Measurements from ENCODE around the gene FBLN1.

Gene FBLN1

GRCh38 chr22:45572444-45572843 lies 69.8 kb downstream of the FBLN1 start:
- no peak for DNase-seq

GRCh38 chr22:45574069-45574703 lies 71.5 kb downstream of the FBLN1 start:
- no peak for DNase-seq

GRCh38 chr22:45575173-45575572 lies 72.5 kb downstream of the FBLN1 start:
- DNase-seq = no peak

DNA sequence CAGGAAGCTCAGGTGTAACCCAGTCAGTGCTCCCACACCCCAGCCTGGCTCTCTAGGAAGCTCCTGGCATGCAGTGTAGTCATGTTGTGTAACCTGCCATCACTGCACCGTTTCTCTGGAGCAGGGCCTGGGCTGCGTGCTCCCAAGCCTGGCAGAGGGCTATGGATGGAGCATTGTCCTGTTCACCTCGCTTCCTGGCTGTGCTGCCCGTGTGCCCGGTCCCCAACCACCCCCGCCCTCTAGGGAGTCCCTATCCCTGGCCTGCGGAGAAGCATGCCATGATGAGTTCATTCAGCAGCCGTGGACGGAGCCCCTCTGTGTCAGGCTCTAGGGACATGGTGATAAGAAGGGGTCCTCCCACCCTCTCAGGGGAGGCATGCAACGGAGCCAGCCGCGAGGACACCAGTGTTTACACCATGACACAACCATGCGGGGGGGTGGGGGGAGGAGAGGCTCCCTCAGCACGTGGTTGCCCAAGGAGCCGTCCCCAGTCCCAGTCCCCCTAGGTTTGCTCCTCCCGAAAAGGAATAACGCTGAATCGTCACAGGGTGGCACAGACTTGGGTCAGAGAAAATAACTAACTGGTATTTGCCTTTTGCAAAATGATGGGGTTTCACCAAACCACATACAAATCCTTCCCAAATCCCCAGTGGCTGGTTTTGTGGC lies 73.1 kb downstream of the FBLN1 start:
- DNase-seq = no peak

DNA sequence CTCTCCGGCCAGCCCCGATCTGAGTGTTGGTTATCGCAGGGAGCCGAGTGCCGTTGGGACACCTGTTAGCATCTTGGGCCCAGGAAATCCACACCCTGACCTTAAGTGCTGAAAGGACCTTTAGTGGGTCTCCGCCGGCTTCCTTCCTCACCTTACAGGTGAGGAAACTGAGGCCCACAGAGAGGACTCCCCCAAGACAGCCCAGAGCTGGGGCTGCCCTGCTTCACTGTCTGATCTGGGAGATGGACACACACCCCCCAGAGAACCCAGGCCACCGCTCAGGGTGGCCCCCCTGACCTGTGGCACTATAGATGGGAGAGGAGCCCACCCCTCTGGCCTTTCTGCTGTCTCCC lies 73.6 kb downstream of the FBLN1 start:
- DNase-seq = no peak

DNA sequence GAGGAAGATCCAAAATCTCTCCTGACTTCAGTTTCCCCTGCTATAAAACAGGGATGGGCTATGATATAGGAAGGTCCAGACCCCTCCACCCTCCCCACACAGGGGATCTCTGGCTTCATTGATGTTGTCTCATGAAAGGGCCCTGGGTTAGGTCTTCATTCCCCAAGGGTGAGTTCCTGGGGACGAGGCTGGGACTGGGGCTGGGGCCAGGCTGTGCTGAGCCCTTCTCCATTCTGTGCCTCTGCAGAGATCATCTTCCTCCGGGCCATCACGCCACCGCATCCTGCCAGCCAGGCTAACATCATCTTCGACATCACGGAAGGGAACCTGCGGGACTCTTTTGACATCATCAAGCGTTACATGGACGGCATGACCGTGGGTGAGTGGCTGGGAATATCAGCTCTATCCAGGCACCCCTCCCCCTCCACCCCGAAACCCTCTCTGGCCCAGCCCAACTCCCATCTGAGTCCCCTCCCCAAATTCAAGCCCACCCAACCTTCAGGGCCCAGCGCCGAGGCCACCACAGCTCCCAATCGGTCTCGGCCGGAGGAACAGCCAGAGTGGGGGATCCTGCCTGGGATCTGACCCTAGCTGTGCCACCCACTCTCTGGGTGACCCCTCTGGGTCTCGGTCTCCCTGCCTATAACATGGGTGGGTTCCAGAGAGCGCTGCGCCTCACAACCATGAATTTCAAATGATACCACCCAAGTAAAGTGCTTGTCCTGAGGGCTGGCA lies 74.2 kb downstream of the FBLN1 start:
- no peak for DNase-seq

DNA sequence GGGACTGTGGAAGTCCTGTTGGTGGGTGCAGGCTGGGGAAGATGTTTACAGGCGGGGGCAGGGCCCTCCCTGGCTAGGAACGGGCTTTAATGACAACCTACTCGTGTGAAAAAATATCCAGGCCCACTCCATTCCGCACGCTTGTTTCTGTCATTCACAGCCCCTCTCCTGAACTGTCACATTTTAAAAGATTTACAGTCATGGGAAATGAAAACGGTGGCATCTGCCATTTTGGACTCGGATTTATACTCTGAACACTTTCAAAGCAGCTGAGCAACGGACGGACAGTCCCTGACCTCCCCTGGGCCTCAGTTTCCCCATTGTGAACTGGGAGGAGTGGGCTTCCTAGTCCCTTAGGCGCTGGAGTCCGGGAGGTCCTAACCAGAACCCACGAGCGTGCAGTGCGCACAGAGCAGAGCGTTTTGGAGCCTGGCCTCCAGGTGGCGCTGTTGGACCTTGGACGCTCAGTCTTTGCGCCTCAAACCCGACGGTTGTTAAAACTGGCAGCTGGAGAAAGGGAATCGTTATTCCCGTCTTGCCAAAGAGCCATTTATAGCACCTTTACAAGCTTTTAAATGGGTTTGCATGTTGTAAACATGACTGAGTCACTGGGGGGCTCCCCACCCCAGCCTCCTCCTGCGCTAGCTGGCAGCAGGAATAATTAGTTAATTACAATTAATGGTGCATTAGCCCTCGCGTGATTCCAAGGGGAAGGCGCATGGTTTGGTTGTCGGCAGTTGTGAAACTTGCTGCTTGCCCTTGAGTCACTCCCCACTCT lies 75.3 kb downstream of the FBLN1 start:
- DNase-seq = peak; percentile 25 to 56

- DNase-seq = no peak
These were observed 76.0 kb downstream of the FBLN1 start for GRCh38 chr22:45578524-45579147.

- no peak for DNase-seq
These were observed 76.6 kb downstream of the FBLN1 start for GRCh38 chr22:45579306-45579705.

DNA sequence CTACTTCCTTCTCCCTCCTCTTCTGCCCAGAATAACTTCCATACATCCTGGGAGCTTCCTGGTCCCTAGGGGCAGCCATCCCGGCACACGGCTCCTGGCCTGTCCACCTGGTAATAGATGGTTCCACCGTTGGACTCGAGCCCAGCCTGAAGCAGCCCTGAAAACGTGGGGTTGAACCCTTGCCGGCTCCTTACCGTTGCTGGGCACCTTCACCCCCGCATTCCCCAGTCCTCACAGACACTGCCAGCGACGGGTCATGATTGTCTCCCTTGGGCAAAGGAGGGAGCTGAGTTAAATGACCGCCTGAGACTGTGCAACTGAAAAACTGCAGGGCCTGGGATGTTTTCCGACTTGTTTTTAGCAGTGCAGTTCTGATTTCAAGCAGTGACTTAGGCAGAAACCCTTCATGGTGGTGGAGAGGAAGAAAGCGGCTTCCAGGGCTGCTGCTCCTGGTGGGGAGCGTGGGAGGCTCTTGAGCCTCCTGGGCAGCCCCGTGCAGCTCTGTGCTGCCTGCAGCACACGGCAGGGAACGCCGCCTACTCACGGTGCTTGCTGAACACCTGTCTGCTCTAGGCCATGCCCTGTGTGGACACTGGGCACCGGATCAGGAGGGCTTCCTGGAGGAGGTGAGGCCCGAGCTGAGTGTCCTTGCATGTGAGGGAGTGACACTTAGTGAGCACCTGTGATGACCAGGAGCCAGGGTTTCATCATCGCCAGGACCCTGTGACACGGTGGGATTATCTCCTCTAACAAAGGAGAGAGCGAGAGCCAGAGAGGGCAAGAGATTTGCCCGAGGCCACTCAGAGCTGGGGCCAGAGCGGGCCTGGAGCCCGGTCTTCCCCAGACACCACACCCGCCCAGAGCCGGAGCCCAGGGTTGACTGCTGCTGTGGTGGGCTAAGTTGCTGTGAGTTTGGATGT lies 77.4 kb downstream of the FBLN1 start:
- no peak for DNase-seq

- DNase-seq = no peak
These were observed 78.2 kb downstream of the FBLN1 start for GRCh38 chr22:45580726-45581381.

- no peak for DNase-seq
These were observed 78.9 kb downstream of the FBLN1 start for GRCh38 chr22:45581549-45582080.

DNA sequence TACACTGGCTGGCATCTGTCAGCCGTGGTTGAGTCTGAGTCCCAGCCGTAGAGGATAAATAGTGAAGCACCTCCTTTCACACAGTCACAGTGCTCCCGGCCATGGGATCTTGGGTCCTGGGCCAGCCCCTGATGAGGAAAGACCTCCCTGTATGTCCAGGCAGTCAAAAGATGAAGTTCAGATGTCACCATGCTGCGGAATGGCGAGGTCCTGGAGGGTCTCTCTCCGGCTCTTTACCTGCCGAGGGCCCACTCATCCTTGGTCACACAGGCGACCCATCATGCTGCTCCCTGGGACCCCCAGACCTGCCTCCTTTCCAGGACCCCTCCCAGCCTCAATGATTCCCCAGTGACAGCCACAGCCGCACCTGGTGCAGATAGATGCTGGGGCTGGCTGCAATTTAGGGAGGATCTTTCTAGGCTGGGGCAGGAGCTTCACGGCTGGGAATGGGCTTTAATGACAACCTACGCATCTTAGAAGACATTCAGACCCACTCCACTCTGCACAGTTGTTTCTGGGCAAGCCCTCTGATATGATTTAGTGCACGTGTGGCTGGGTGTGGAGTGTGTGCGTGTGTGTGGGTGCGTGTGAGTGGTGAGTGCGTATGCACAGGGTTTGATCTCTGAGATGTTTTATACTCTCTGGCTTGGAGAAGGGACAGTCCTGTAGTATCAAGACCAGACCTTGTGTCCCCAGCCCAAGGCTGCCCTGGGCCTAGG lies 79.7 kb downstream of the FBLN1 start:
- DNase-seq = no peak

DNA sequence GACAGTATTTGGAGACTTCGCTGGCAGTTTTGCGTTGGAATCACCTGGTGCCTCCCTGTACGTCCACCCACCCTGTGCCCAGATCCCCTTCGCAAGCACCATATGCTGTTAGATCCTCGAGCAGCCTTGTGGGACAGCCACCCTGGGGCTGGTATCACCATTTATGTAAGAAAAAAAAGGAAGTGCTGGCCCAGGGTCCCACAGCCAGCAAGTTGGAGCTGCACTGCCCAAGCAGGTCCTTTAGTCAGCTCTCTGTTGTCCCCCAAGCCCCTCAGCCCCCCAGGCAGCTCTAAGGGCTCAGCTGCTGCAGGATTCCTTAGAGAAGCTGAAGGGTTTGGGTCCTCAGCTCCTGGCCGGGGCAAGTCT lies 80.3 kb downstream of the FBLN1 start:
- no peak for DNase-seq

DNA sequence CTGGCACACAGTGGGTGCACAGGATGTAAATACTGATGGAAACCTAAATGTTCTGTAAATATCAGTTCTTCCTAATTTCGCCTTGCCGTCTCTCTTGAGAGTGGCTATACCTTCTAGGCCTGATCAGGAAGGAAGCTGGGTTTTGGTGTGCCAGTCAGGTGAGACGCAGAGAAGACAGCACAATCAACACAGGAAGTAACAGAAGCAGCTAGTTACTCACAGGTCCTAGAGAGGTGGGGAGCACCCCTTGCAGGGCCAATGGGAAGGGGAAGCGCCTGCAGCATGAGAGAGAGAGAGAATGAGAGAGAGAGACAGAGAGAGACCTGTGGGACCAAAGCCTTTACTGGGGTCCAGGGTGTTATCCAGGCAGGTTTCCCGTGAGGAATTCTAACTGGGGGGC lies 80.8 kb downstream of the FBLN1 start:
- DNase-seq = no peak

GRCh38 chr22:45584121-45584570 lies 81.5 kb downstream of the FBLN1 start:
- DNase-seq = no peak

- no peak for DNase-seq
These were observed 82.1 kb downstream of the FBLN1 start for GRCh38 chr22:45584621-45585436.

DNA sequence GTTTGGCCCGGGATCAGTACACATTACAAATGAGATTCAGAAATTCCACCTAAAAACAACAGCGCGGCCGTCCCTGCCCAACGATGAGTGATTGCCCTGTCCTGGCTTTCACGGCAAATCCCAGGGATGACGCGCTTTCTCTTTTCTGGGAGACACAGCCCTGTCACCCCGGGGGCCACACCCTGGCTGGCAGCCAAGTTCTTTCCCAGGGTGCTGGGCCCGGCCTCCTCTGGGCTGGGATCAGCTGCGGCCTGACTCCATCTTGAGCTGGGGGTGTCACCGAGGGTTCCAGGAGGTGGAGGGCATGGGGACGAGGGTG lies 82.7 kb downstream of the FBLN1 start:
- DNase-seq = no peak

DNA sequence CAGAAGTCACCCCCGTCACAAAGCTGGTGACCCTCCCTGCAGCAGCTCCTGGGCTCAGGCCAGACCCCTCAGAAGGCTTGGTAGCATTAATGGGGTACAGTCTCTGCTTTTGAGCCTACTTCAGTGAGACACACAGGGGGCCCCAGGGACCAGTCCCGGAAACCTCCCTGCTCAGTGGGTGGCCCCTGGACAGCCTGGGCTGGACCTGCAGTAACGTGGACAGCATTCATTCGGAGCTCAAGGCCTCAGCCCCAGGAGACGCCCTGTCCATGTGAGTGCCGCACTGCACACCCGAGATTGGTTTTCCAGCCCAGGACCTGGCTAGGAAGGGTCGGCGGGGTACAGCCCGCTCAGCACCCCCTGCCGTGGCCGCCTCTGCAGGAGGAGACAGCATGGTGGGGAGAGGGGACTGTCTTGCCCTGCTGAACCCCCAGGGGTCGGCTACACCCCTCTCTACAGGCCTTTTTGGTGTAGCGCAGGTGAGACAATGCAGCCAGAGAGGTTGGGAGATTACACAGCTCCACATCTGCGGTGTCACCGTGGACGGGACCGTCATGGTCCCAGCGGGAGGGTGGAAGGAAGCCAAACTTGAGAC lies 83.4 kb downstream of the FBLN1 start:
- no peak for DNase-seq

Measured in SW 1271 (cell line).